Vagina (tissue), 2 donors: Measurements from ENCODE around the gene CASKIN2.

Source experiments
- POLR2AphosphoS5 ChIP-seq, 2 donors: sonication (generic); formaldehyde crosslinking; IDR thresholded peaks; one replicate each; pipeline ENCODE4 v1.9.0; 2017; ENCODE audit warnings: antibody characterized with exemption in 2 of 2, mild to moderate bottlenecking in 2 of 2, low read depth in 1 of 2; ENCODE audit not compliant: insufficient read depth in 1 of 2
- TF ChIP-seq, protein P1 (sequence below), 3 experiments: fragments of 450-650 bp in 2 of 3; fragments of 200-600 bp in 1 of 3; sonication (generic) in 1 of 3; IDR thresholded peaks; one replicate each; pipeline ENCODE4 v1.5.1; 2017 to 2019; ENCODE audit warnings: antibody characterized with exemption in 3 of 3, mild to moderate bottlenecking in 2 of 3, moderate library complexity in 2 of 3

DNA sequence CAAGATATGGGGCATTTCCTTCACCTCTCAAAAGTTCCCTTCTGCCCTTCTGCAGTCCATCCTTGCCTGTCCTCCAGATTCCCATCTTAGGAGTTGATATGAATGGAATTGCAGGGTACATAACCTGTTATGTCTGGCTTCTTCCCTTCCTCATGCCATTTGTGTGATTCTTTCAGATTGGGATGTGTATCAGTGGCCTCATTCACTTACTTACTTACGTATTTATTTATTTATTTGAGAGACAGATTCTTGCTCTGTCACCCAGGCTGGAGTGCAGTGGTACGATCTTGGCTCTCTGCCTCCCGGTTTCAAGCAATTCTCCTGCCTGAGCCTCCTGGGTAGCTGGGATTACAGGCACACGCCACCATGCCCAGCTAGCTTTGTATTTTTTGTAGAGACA, 65.1 kb downstream of the CASKIN2 start:
- TF ChIP-seq, protein P1, sequence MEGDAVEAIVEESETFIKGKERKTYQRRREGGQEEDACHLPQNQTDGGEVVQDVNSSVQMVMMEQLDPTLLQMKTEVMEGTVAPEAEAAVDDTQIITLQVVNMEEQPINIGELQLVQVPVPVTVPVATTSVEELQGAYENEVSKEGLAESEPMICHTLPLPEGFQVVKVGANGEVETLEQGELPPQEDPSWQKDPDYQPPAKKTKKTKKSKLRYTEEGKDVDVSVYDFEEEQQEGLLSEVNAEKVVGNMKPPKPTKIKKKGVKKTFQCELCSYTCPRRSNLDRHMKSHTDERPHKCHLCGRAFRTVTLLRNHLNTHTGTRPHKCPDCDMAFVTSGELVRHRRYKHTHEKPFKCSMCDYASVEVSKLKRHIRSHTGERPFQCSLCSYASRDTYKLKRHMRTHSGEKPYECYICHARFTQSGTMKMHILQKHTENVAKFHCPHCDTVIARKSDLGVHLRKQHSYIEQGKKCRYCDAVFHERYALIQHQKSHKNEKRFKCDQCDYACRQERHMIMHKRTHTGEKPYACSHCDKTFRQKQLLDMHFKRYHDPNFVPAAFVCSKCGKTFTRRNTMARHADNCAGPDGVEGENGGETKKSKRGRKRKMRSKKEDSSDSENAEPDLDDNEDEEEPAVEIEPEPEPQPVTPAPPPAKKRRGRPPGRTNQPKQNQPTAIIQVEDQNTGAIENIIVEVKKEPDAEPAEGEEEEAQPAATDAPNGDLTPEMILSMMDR (IDR thresholded peaks at IDR 0.05): no peak
- TF ChIP-seq POLR2AphosphoS5 (IDR thresholded peaks at IDR 0.05; ENCODE audit: insufficient read depth in 1 of 2, low read depth in 1 of 2): no peak
